ENCODE measurements around the gene PODXL2.
"Not testable (repeated sequence)": the region's sequence is repeated elsewhere in the genome, so short reads cannot be mapped to it uniquely, and the experiment has no call there.

PODXL2 gene

GRCh38 chr3:127605547-127605946 lies 23.4 kb upstream of the PODXL2 start:
- not testable (repeated sequence) for FAIRE-seq

GRCh38 chr3:127606086-127606805 lies 22.7 kb upstream of the PODXL2 start:
- FAIRE-seq: no peak

GRCh38 chr3:127606981-127607595 lies 21.9 kb upstream of the PODXL2 start:
- no peak for FAIRE-seq

- no peak for FAIRE-seq
Observed at GRCh38 chr3:127607675-127608361, 21.2 kb upstream of the PODXL2 start.

GRCh38 chr3:127608362-127608718 lies 20.6 kb upstream of the PODXL2 start:
- no peak for FAIRE-seq

GRCh38 chr3:127610105-127610504 lies 18.9 kb upstream of the PODXL2 start:
- FAIRE-seq: no peak

- no peak for FAIRE-seq
Observed at GRCh38 chr3:127611251-127611650, 17.7 kb upstream of the PODXL2 start.

GRCh38 chr3:127612966-127613365 lies 16.0 kb upstream of the PODXL2 start:
- FAIRE-seq: no peak

GRCh38 chr3:127613406-127613805 lies 15.6 kb upstream of the PODXL2 start:
- no peak for FAIRE-seq

- FAIRE-seq: no peak
Observed at GRCh38 chr3:127614928-127615589, 13.9 kb upstream of the PODXL2 start.

- FAIRE-seq: no peak
Observed at GRCh38 chr3:127615631-127616305, 13.2 kb upstream of the PODXL2 start.

- FAIRE-seq: no peak
Observed at GRCh38 chr3:127616836-127617605, 12.0 kb upstream of the PODXL2 start.

- no peak for FAIRE-seq
Observed at GRCh38 chr3:127618891-127619290, 10.1 kb upstream of the PODXL2 start.

GRCh38 chr3:127620637-127621375 lies 8.2 kb upstream of the PODXL2 start:
- no peak for FAIRE-seq

GRCh38 chr3:127622031-127622430 lies 7.0 kb upstream of the PODXL2 start:
- no peak for FAIRE-seq

GRCh38 chr3:127622772-127623576 lies 6.0 kb upstream of the PODXL2 start:
- FAIRE-seq: no peak

- no peak for FAIRE-seq
Observed at GRCh38 chr3:127624063-127624462, 4.9 kb upstream of the PODXL2 start.

GRCh38 chr3:127625821-127626220 lies 3.2 kb upstream of the PODXL2 start:
- no peak for FAIRE-seq

GRCh38 chr3:127628426-127628787 lies 578 bp upstream of the PODXL2 start:
- FAIRE-seq: no peak

Data from endometrium (tissue), 2 donors.